Lower lobe of right lung (tissue), 2 donors: ENCODE data around the gene TANC2. TPM values are rescaled to one million over a fixed set of nuclear protein-coding genes. Genes with fewer than 3 reads are reported as not detected.

Experiments used
- ATAC-seq, 2 donors: fragments of 200-7000 bp; cut with Tn5 transposase; one replicate each; pipeline ENCODE4 v1.9.1; 2020 to 2022; ENCODE audit warnings: mild to moderate bottlenecking in 2 of 2, moderate library complexity in 2 of 2
- DNase-seq: peaks from one replicate; pipeline ENCODE4 v3.0.0-alpha.2; 2020
- H3K27ac ChIP-seq: fragments of 200-600 bp; one replicate; pipeline ENCODE4 v1.8.0; 2022
- H3K27me3 ChIP-seq: fragments of 200-600 bp; one replicate; pipeline ENCODE4 v1.8.0; 2022; ENCODE audit warnings: low read depth
- H3K36me3 ChIP-seq: fragments of 200-600 bp; one replicate; pipeline ENCODE4 v1.8.0; 2022; ENCODE audit warnings: mild to moderate bottlenecking
- H3K4me1 ChIP-seq: fragments of 200-600 bp; one replicate; pipeline ENCODE4 v1.8.0; 2022
- H3K4me3 ChIP-seq: fragments of 200-600 bp; one replicate; pipeline ENCODE4 v1.8.0; 2022; ENCODE audit warnings: mild to moderate bottlenecking
- H3K9me3 ChIP-seq: fragments of 200-600 bp; one replicate; pipeline ENCODE4 v1.8.0; 2022
- CTCF ChIP-seq: fragments of 200-600 bp; IDR thresholded peaks from one replicate; pipeline ENCODE4 v1.8.0; 2022; ENCODE audit warnings: antibody characterized with exemption, mild to moderate bottlenecking
- intact Hi-C: fragments of 100-400 bp; cut with DNase I; formaldehyde crosslinking; loops from one replicate; pipeline ENCODE4 v1.11.0; 2022
- total RNA-seq: library from RNA; stranded (reverse); fragmentation: NEBNext Ultra II Directional; extraction: Animal tissue kit (Norgen Biotek cat#: 25700); gene quantifications from one replicate; pipeline ENCODE4 v1.2.1, GENCODE V29; 2021
- donor health status: DM: no; HTN: yes; CAD: no; lungs with severe emphysema.

TANC2 gene
- total RNA-seq, 1 donor from 2014 or later, result 125 TPM

GRCh38 chr17:62948370-62948769 lies 17.7 kb upstream of the TANC2 start:
- DNase-seq, result no peak
- Histone ChIP-seq H3K4me3 (no peak overlapping the region), H3K27ac (no peak overlapping the region), H3K27me3 (no peaks in the 10 kb centered on the region), H3K9me3 (no peaks in the 10 kb centered on the region), H3K36me3 (no peaks in the 10 kb centered on the region), H3K4me1 (no peaks in the 10 kb centered on the region)
- no peak for TF ChIP-seq CTCF
- intact Hi-C loops, result no loop called here
- ATAC-seq, result no peak

GRCh38 chr17:62949036-62949435 lies 17.0 kb upstream of the TANC2 start:
- TF ChIP-seq CTCF, result no peak
- Histone ChIP-seq H3K4me3 (no peak overlapping the region), H3K36me3 (no peaks in the 10 kb centered on the region), H3K27ac (no peak overlapping the region), H3K27me3 (no peaks in the 10 kb centered on the region), H3K4me1 (no peaks in the 10 kb centered on the region), H3K9me3 (no peaks in the 10 kb centered on the region)
- ATAC-seq (no peak), DNase-seq (no peak)
- intact Hi-C loops, result no loop called here

GRCh38 chr17:62950067-62950466 lies 16.0 kb upstream of the TANC2 start:
- no peaks in the 10 kb centered on the region for H3K9me3 ChIP-seq
- H3K27ac ChIP-seq, result no peak overlapping the region
- ATAC-seq (peak; percentile 67 to 87), DNase-seq (peak; percentile 48)
- H3K4me1 ChIP-seq, result no peaks in the 10 kb centered on the region
- no peaks in the 10 kb centered on the region for H3K27me3 ChIP-seq
- H3K36me3 ChIP-seq, result no peaks in the 10 kb centered on the region
- TF ChIP-seq CTCF, result no peak
- H3K4me3 ChIP-seq, result no peak overlapping the region
- intact Hi-C loops, result no loop called here

- no peaks in the 10 kb centered on the region for H3K9me3 ChIP-seq
- DNase-seq, result no peak
- intact Hi-C loops, result no loop called here
- TF ChIP-seq CTCF, result no peak
- no peaks in the 10 kb centered on the region for H3K27me3 ChIP-seq
- ATAC-seq, result no peak
- no peaks in the 10 kb centered on the region for H3K36me3 ChIP-seq
- H3K4me1 ChIP-seq, result no peaks in the 10 kb centered on the region
- H3K27ac ChIP-seq, result no peak overlapping the region
- no peak overlapping the region for H3K4me3 ChIP-seq
Measured at GRCh38 chr17:62955841-62956352, 10.1 kb upstream of the TANC2 start.

GRCh38 chr17:62963296-62963695 lies 2.7 kb upstream of the TANC2 start:
- Histone ChIP-seq H3K27ac (no peak overlapping the region), H3K36me3 (no peaks in the 10 kb centered on the region), H3K4me3 (no peak overlapping the region), H3K4me1 (peaks cover 13% of the 10 kb centered on the region), H3K9me3 (no peaks in the 10 kb centered on the region), H3K27me3 (no peaks in the 10 kb centered on the region)
- DNase-seq (no peak), ATAC-seq (no peak)
- intact Hi-C loops, result no loop called here
- TF ChIP-seq CTCF, result no peak

DNA sequence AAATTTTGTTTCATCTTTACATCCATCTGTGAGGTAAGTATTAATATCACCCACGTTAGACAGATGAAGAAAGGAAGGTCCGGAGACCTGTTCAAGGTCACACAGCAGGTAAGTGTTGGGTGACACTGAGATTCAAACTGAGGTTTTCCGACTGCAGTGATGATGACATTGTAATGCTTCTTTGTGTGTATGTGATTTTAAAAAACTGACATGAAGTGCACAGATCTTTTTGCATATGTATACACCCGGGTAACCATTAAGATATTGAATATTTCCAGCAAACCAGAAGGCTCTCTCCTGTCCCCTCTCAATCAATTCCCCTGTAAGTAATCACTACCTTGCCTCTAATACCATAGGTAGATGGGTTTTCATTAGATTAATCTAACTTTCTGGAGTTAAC lies 1.5 kb upstream of the TANC2 start:
- no peak for TF ChIP-seq CTCF
- no peak for DNase-seq
- no peak overlapping the region for H3K4me3 ChIP-seq
- H3K36me3 ChIP-seq, result no peaks in the 10 kb centered on the region
- no peak overlapping the region for H3K27ac ChIP-seq
- H3K9me3 ChIP-seq, result no peaks in the 10 kb centered on the region
- no peaks in the 10 kb centered on the region for H3K27me3 ChIP-seq
- no peak for ATAC-seq
- intact Hi-C loops, result no loop called here
- peaks cover 26% of the 10 kb centered on the region for H3K4me1 ChIP-seq
